Fibroblast of lung (primary cell): ENCODE results near the gene SECISBP2L.

ENCODE experiments used
- EZH2 ChIP-seq: IDR thresholded peaks from 2 replicates; pipeline ENCODE4 v1.5.1; 2012; ENCODE audit warnings: low read length, control low read depth, mild to moderate bottlenecking; ENCODE audit errors: missing control alignments
- TF ChIP-seq, protein P1 (sequence below), 2 donors: IDR thresholded peaks in 1 of 2; conservative IDR thresholded peaks in 1 of 2; 1 replicate in 1 of 2; 2 replicates in 1 of 2; pipeline ENCODE4 v1.5.1; 2011 to 2012; ENCODE audit warnings: low read length in 2 of 2, control low read depth in 1 of 2, inconsistent platforms in 1 of 2, low read depth in 1 of 2, mild to moderate bottlenecking in 1 of 2

- TF ChIP-seq, protein P1, sequence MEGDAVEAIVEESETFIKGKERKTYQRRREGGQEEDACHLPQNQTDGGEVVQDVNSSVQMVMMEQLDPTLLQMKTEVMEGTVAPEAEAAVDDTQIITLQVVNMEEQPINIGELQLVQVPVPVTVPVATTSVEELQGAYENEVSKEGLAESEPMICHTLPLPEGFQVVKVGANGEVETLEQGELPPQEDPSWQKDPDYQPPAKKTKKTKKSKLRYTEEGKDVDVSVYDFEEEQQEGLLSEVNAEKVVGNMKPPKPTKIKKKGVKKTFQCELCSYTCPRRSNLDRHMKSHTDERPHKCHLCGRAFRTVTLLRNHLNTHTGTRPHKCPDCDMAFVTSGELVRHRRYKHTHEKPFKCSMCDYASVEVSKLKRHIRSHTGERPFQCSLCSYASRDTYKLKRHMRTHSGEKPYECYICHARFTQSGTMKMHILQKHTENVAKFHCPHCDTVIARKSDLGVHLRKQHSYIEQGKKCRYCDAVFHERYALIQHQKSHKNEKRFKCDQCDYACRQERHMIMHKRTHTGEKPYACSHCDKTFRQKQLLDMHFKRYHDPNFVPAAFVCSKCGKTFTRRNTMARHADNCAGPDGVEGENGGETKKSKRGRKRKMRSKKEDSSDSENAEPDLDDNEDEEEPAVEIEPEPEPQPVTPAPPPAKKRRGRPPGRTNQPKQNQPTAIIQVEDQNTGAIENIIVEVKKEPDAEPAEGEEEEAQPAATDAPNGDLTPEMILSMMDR (conservative IDR thresholded peaks at IDR 0.05 in 1 of 2, IDR thresholded peaks at IDR 0.05 in 1 of 2; ENCODE audit: low read depth in 1 of 2, low read length in 2 of 2) = no peak
- no peak for TF ChIP-seq EZH2
Measured at GRCh38 chr15:48945386-48945785, 100.9 kb downstream of the SECISBP2L start.
